HepG2 (cell line): ENCODE measurements around the gene CFAP221. TPM values are rescaled to one million over a fixed set of nuclear protein-coding genes. Genes with fewer than 3 reads are reported as not detected.
A peak's percentile ranks its signal among the peaks of the same experiment; 100 is the strongest.

Experiments
- ATAC-seq: fragments of 200-7000 bp; cut with Tn5 transposase; 3 replicates; pipeline ENCODE4 v1.9.1; 2020; ENCODE audit warnings: mild to moderate bottlenecking, moderate library complexity
- BruUV-seq: library from RNA; stranded (reverse); fragments of 400-500 nt; replicated peaks from 2 replicates; lab custom pipeline; 2021; lab: Mats Ljungman, UMichigan
- CTCF ChIA-PET: fragments of 300-600 bp; formaldehyde crosslinking; extraction: SDS; loops from one replicate; lab custom pipeline; 2021; ENCODE audit warnings: low total read pairs, inconsistent platforms, low intra/inter-chr PET ratio; lab: Yijun Ruan, JAX
- POLR2A ChIA-PET: fragments of 350-600 bp; sonication (Branson Sonifier 250); formaldehyde crosslinking; loops from one replicate; lab custom pipeline; 2020; ENCODE audit warnings: antibody characterized with exemption, inconsistent platforms; lab: Yijun Ruan, JAX
- DNase-seq: peaks from one replicate; pipeline ENCODE4 v3.0.0-alpha.2; 2015; ENCODE audit warnings: low spot score
- FAIRE-seq: peaks from 3 replicates; lab custom pipeline; 2011; peaks lifted over from hg19 to GRCh38; lab: Jason Lieb, UNC
- H2AFZ ChIP-seq: one replicate; pipeline ENCODE4 v1.6.1; 2011; ENCODE audit warnings: low read length, inconsistent platforms
- H3K27ac ChIP-seq: fragments of 300-600 bp; 3 replicates; pipeline ENCODE4 v1.8.0; 2011; ENCODE audit warnings: mixed run types, mild to moderate bottlenecking, mixed read lengths, low read length, inconsistent platforms; ENCODE audit not compliant: insufficient read depth; ENCODE audit errors: extremely low read length
- H3K27me3 ChIP-seq, 2 experiments: fragments of 200-600 bp in 1 of 2; 2 replicates in 1 of 2; 3 replicates in 1 of 2; pipeline versions ENCODE4 v1.6.0 to v1.8.0; 2011; ENCODE audit warnings: low read length in 2 of 2, mild to moderate bottlenecking in 2 of 2, moderate library complexity in 2 of 2, inconsistent platforms in 1 of 2; ENCODE audit not compliant: insufficient read depth in 2 of 2, control insufficient read depth in 1 of 2
- H3K36me3 ChIP-seq, 2 experiments: fragments of 200-600 bp in 1 of 2; replicated peaks in 1 of 2; 2 replicates in 1 of 2; 3 replicates in 1 of 2; pipeline versions ENCODE4 v1.5.1 to v1.8.0; 2011; ENCODE audit warnings: low read length in 2 of 2, inconsistent platforms in 1 of 2; ENCODE audit not compliant: insufficient read depth in 2 of 2, control insufficient read depth in 1 of 2
- H3K4me1 ChIP-seq: 2 replicates; pipeline ENCODE4 v1.5.1; 2012; ENCODE audit warnings: low read length, inconsistent platforms; ENCODE audit not compliant: insufficient read depth
- H3K4me2 ChIP-seq: 2 replicates; pipeline ENCODE4 v1.6.0; 2011; ENCODE audit warnings: low read depth, low read length, inconsistent platforms
- H3K4me3 ChIP-seq, 3 experiments: fragments of 200-600 bp in 1 of 3; sonication (generic), shearing (Covaris generic) in 1 of 3; replicated peaks in 1 of 3; 2 replicates each; pipeline ENCODE4 v1.5.1; 2011 to 2016; ENCODE audit warnings: low read length in 3 of 3, inconsistent platforms in 2 of 3, low read depth in 2 of 3, mild to moderate bottlenecking in 2 of 3, control low read depth in 1 of 3, mixed read lengths in 1 of 3; ENCODE audit not compliant: insufficient read depth in 1 of 3
- H3K79me2 ChIP-seq: one replicate; pipeline ENCODE4 v1.6.1; 2011; ENCODE audit warnings: low read length, inconsistent platforms; ENCODE audit not compliant: insufficient read depth
- H3K9ac ChIP-seq: 2 replicates; pipeline ENCODE4 v1.6.0; 2011; ENCODE audit warnings: mild to moderate bottlenecking, low read depth, low read length, inconsistent platforms; ENCODE audit not compliant: insufficient read depth
- H3K9me3 ChIP-seq: 2 replicates; pipeline ENCODE4 v1.5.1; 2012; ENCODE audit warnings: mild to moderate bottlenecking, low read length
- H4K20me1 ChIP-seq: 2 replicates; pipeline ENCODE4 v1.6.0; 2011; ENCODE audit warnings: inconsistent platforms, mild to moderate bottlenecking, low read length, moderate library complexity; ENCODE audit not compliant: insufficient read depth
- BCL3 ChIP-seq: sonication (generic); formaldehyde crosslinking; IDR thresholded peaks from 2 replicates; pipeline ENCODE4 v1.5.1; 2020; ENCODE audit warnings: mild to moderate bottlenecking, missing genetic modification reagents, moderate library complexity
- CEBPG ChIP-seq: IDR thresholded peaks from 2 replicates; pipeline ENCODE4 v1.6.1; 2016
- CREM ChIP-seq, 2 experiments: sonication (generic) in 1 of 2; formaldehyde crosslinking in 1 of 2; IDR thresholded peaks; 2 replicates each; pipeline versions ENCODE4 v1.4.0 to v1.6.1; 2016 to 2020; ENCODE audit warnings: antibody characterized with exemption in 1 of 2, mild to moderate bottlenecking in 1 of 2, missing genetic modification reagents in 1 of 2
- ERF ChIP-seq: IDR thresholded peaks from 2 replicates; pipeline ENCODE4 v1.6.1; 2018; ENCODE audit warnings: missing biosample characterization, missing genetic modification reagents
- FOXA3 ChIP-seq: IDR thresholded peaks from 2 replicates; pipeline ENCODE4 v1.6.1; 2016; ENCODE audit warnings: missing genetic modification reagents, missing compliant biosample characterization
- FOXO1 ChIP-seq: sonication (generic); formaldehyde crosslinking; IDR thresholded peaks from 2 replicates; pipeline ENCODE4 v1.4.0; 2020; ENCODE audit warnings: missing genetic modification reagents
- HHEX ChIP-seq: IDR thresholded peaks from 2 replicates; pipeline ENCODE4 v1.6.1; 2016; ENCODE audit warnings: control low read depth
- KDM2A ChIP-seq: sonication (generic); formaldehyde crosslinking; IDR thresholded peaks from 2 replicates; pipeline ENCODE4 v1.4.0; 2020; ENCODE audit warnings: low read depth, missing genetic modification reagents, borderline replicate concordance
- KIAA2018 ChIP-seq: sonication (generic); formaldehyde crosslinking; IDR thresholded peaks from 2 replicates; pipeline ENCODE4 v1.5.0; 2020; ENCODE audit warnings: mild to moderate bottlenecking, missing genetic modification reagents, borderline replicate concordance
- PLRG1 ChIP-seq: fragments of 450-650 bp; conservative IDR thresholded peaks from 2 replicates; pipeline ENCODE4 v1.6.1; 2016
- WIZ ChIP-seq: sonication (generic); formaldehyde crosslinking; IDR thresholded peaks from 2 replicates; pipeline ENCODE4 v1.5.1; 2020; ENCODE audit warnings: mild to moderate bottlenecking, missing genetic modification reagents
- ZNF143 ChIP-seq: sonication (generic); formaldehyde crosslinking; IDR thresholded peaks from 2 replicates; pipeline ENCODE4 v1.4.0; 2020; ENCODE audit warnings: missing genetic modification reagents
- ZNF34 ChIP-seq: sonication (generic); formaldehyde crosslinking; IDR thresholded peaks from 2 replicates; pipeline ENCODE4 v1.4.0; 2020; ENCODE audit warnings: mild to moderate bottlenecking, missing genetic modification reagents, borderline replicate concordance
- ZNF678 ChIP-seq: sonication (generic); formaldehyde crosslinking; IDR thresholded peaks from 2 replicates; pipeline ENCODE4 v1.4.0; 2020; ENCODE audit warnings: mild to moderate bottlenecking, missing genetic modification reagents
- ZSCAN21 ChIP-seq: sonication (generic); formaldehyde crosslinking; IDR thresholded peaks from 2 replicates; pipeline ENCODE4 v1.8.0; 2022; ENCODE audit warnings: mild to moderate bottlenecking, missing genetic modification reagents, moderate library complexity, borderline replicate concordance
- ZSCAN29 ChIP-seq: sonication (generic); formaldehyde crosslinking; conservative IDR thresholded peaks from 2 replicates; pipeline ENCODE4 v1.4.0; 2020; ENCODE audit warnings: mild to moderate bottlenecking, missing genetic modification reagents
- WGBS: methylation state at CpG from one replicate; pipeline ENCODE4 v1.1.6; 2017; ENCODE audit warnings: low lambda C conversion rate; 5-methylcytosine and 5-hydroxymethylcytosine counted together
- in situ Hi-C: cut with HindIII; loops from 2 replicates; pipeline ENCODE4 v1.10.0; 2017; ENCODE audit warnings: low pct_unique_long_range_greater_than_20kb; ENCODE audit not compliant: extremely low pct_ligation_motif_present
- intact Hi-C: fragments of 100-400 bp; cut with micrococcal nuclease; formaldehyde crosslinking; loops from one replicate; pipeline ENCODE4 v1.10.0; 2022; ENCODE audit not compliant: unreplicated experiment
- polyA plus RNA-seq, 8 experiments: library from polyadenylated mRNA; depleted of rRNA in 3 of 8; stranded (reverse) in 7 of 8; unstranded in 1 of 8; fragments of >200 nt; fragmentation: Illumina TruSeq in 4 of 8; extraction: Trizol in 4 of 8; gene quantifications; 2 replicates each; pipeline versions ENCODE4 v1.2.1 to v1.2.3, GENCODE V29; 2011 to 2016; ENCODE audit warnings: low read depth in 4 of 8, missing spikeins in 1 of 8, mixed read lengths in 1 of 8; ENCODE audit not compliant: insufficient read depth in 1 of 8
- total RNA-seq, 5 experiments: library from RNA; depleted of rRNA; stranded (reverse); fragments of >200 nt; fragmentation: Illumina TruSeq; extraction: Trizol; gene quantifications; 2 replicates each; pipeline ENCODE4 v1.2.3, GENCODE V29; 2016; ENCODE audit warnings: low read depth in 1 of 5

The CFAP221 gene
- total and polyA plus RNA-seq, 2 of the 13 experiments (the other 11 are each of a cell fraction or from before 2014, with no cell fraction given), result not detected

GRCh38 chr2:119678021-119678656 lies 133.9 kb downstream of the CFAP221 start:
- no TSS peak for BruUV-seq
- H2AFZ ChIP-seq, result peak overlapping the region; percentile 1
- in situ Hi-C loops (no loop called here), intact Hi-C loops (no loop called here)
- under 1% methylated on average over 19 of the region's 19 CpGs for WGBS
- FAIRE-seq, result no peak
- peak overlapping the region; percentile 85 for H3K9ac ChIP-seq
- POLR2A ChIA-PET, result interaction anchor here (0.6 to 3.2 kb wide), 30 partner anchors 8 to 1972 kb away, joined by 3 to 35 read pairs (median 4); partner anchors contain the start of genes C2orf76, DBI, EPB41L5 and PTPN4
- peak; percentile 69 for ATAC-seq
- peaks cover 55% of the 10 kb centered on the region for H3K4me1 ChIP-seq
- CTCF ChIA-PET, result no interaction called here
- no peak overlapping the region for H3K27ac ChIP-seq
- peak overlapping the region; percentile 80 to 92 (median 81) for H3K4me3 ChIP-seq
- peaks cover 9 to 23% of the 10 kb centered on the region in 2 experiments; a peak in 4 of 5 replicates for H3K36me3 ChIP-seq
- H3K27me3 ChIP-seq, result peaks cover 3 to 12% of the 10 kb centered on the region in 2 experiments; a peak in 3 of 5 replicates
- peaks cover 14% of the 10 kb centered on the region; the same call in 1 of the 2 replicates for H4K20me1 ChIP-seq
- DNase-seq, result peak; percentile 70
- no peaks in the 10 kb centered on the region for H3K9me3 ChIP-seq
- H3K79me2 ChIP-seq, result peaks cover 23% of the 10 kb centered on the region
- peak overlapping the region; percentile 99 for H3K4me2 ChIP-seq
- TF ChIP-seq FOXO1, result no peak
- no peak for TF ChIP-seq ZNF143 (CRISPR knock-in tag)
- peak; percentile 17; the same call in 1 of the 2 replicates for TF ChIP-seq KDM2A (CRISPR knock-in tag)
- TF ChIP-seq ZSCAN29, result no peak
- TF ChIP-seq ZNF678 (CRISPR knock-in tag), result no peak
- 0 out of 2 replicates have a peak, but pooled peaks have one; percentile 32 for TF ChIP-seq ZSCAN21 (CRISPR knock-in tag)
- no peak; the same call in 1 of the 2 replicates for TF ChIP-seq WIZ (CRISPR knock-in tag)
- 0 out of 2 replicates have a peak, but pooled peaks have one; percentile 41 for TF ChIP-seq CREM (IDR thresholded peaks at IDR 0.05)
- no peak for TF ChIP-seq CREM (CRISPR knock-in tag; IDR thresholded peaks at IDR 0.05)
- no peak for TF ChIP-seq KIAA2018 (CRISPR knock-in tag)
- no peak for TF ChIP-seq PLRG1
- TF ChIP-seq FOXA3, result peak; percentile 10; the same call in 1 of the 2 replicates
- TF ChIP-seq HHEX (CRISPR knock-in tag), result no peak
- no peak for TF ChIP-seq BCL3 (CRISPR knock-in tag)
- TF ChIP-seq CEBPG (CRISPR knock-in tag), result no peak
- TF ChIP-seq ZNF34, result no peak
- TF ChIP-seq ERF (CRISPR knock-in tag), result no peak
